Stimulated activated CD8-positive, alpha-beta memory T cell treated with anti-CD3 and anti-CD28 coated beads, Interleukin-15, amount 100 ng/mL, for 48 hours (primary cell): ENCODE data around the gene DEFB132.

Experiments
- DNase-seq, 2 donors: peaks; one replicate each; pipeline ENCODE4 v3.0.0-alpha.2; 2020; ENCODE audit warnings: low read depth in 2 of 2

The DEFB132 gene

DNA sequence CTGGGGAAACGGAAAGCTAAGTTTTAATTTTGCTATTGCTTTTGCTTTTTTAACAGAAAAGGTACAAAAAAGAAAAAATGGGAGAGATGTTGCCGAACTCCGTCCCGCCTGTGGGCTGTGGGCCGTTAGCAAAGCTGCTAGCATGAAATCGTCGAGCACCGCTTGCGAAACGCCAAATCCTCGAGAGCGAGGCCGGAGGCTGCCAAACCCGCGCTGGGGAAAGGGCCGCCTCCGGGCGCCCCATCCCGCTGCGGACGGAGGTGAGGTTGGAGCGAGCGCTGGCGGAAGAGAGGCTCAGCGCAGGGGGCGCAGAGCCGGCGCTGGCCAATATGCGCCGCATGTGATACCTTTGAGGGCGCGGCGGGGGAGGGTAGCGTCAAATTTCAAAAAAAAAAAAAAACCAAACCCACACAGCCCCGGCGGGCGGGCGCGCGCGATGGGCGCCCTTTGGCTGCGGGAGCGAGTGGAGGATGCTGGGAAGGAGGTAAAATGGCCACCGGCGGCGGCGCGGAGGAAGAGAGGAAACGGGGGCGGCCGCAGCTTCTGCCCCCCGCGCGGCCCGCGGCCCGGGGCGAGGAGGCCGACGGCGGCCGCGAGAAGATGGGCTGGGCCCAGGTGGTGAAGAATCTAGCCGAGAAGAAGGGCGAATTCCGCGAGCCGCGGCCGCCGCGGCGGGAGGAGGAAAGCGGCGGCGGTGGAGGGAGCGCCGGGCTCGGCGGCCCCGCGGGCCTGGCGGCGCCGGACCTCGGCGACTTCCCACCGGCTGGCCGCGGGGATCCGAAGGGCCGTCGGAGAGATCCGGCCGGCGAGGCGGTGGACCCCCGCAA lies 39.8 kb downstream of the DEFB132 start, which contains the start of gene ZCCHC3:
Gene ZCCHC3, plus strand, starts transcription at position 473 of the 827 bp plus-strand sequence. Its CDS starts 17 bp downstream, at position 490.
- peak; percentile 77 to 81 for DNase-seq

DNA sequence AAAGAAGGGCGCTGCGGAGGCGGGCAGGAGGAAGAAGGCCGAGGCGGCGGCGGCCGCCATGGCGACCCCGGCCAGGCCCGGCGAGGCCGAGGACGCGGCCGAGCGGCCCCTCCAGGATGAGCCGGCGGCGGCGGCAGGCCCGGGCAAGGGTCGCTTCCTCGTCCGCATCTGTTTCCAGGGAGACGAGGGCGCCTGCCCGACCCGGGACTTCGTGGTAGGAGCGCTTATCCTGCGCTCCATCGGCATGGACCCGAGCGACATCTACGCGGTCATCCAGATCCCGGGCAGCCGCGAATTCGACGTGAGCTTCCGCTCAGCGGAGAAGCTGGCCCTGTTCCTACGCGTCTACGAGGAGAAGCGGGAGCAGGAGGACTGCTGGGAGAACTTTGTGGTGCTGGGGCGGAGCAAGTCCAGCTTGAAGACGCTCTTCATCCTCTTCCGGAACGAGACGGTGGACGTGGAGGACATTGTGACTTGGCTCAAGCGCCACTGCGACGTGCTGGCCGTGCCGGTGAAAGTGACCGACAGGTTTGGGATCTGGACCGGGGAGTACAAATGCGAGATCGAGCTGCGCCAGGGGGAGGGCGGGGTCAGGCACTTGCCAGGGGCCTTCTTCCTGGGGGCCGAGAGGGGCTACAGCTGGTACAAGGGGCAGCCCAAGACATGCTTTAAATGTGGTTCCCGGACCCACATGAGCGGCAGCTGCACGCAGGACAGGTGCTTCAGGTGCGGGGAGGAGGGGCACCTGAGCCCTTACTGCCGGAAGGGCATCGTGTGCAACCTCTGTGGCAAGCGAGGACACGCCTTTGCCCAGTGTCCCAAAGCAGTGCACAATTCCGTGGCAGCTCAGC lies 40.6 kb downstream of the DEFB132 start:
- peak; percentile 30 to 41 for DNase-seq

DNA sequence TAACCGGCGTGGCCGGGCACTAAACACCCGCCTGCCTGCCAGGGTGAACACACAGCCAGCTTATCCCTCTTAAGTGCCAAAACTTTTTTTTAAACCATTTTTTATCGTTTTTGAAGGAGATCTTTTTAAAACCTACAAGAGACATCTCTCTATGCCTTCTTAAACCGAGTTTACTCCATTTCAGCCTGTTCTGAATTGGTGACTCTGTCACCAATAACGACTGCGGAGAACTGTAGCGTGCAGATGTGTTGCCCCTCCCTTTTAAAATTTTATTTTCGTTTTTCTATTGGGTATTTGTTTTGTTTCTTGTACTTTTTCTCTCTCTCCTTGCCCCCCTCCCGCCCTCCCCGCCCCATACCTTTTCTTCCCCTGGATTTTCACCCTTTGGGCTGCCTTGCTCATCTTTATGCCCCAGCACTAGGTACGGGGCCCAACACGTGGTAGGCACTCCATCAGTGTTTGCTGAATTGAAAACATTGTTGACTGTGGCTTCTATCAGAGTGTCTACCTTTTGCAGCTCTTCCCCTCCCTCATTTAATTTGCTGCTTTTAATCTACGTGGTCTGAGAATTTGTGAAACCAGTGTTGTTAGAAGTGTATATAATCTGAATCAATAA lies 41.4 kb downstream of the DEFB132 start:
- DNase-seq = no peak

DNA sequence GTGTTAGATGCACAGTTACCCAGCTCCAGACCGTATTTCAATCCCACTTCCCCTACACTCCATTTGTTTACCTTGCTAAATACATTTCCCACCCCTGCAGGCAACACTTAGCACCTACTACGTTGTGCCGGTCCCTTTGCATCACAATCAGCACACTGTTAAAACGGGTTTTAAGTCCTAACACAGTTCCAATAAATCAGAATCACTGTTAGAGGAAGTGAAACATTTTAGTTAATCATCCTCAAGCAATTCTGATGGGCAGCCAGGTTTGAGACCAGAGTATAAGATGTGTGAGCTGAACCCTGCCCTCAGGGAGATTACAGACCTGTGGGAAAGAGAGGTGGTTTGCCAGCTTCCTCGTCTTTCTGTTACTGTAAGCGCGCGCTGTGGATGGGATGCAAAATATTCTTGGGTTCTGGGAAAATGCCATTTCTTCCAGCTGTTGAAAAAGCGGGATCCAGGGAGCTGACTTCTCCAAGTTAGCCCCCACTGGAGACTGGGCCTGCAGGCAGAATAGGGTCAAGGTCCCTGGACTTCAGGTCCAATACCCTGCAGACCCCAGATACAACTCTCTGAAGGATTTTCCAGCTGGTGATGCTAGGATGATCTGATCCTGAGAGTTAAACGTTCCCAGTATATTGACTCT lies 42.9 kb downstream of the DEFB132 start:
- no peak for DNase-seq

DNA sequence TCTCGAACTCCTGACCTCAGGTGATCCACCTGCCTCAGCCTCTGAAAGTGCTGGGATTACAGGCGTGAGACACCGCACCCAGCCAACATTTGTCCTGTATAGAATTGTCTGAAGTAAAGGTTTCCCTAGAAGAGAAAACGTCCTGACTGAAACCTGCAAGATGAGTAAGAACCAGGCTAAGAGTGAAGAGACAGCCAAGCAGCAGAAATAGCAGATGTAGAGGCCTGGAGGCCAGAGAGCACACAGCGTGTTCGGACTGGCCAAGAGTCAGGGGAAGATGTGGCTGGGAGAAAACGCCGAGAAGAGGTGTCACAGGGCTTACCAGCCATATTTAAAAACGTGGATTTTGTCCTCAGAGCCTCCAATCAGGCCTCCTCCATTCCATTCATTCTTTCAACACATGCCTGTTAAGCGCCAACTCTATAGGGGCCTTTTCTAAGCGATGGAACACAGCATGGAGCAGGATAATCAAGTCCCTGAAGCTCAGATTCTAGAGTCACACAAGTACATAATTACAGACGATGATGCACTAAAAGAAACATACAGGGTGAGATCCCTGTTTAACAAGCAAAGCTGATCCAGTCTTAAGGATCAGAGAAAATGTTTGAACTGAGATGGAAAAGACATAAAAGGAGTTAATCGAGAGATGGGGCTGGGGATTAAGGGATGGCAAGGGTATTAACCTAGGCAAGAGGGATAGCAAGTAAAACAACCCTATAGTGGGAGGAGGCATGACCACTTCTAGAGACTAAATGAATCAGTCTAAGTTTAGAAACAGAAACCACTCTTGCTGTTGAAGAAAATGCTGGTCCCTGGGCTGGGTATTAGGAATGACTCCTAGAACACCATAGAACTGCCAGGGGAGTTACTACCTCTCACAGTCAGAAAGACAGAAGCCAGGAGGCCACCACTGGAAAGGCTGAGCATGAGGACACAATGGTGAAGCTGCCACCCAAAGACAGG lies 44.6 kb downstream of the DEFB132 start:
- DNase-seq = no peak

DNA sequence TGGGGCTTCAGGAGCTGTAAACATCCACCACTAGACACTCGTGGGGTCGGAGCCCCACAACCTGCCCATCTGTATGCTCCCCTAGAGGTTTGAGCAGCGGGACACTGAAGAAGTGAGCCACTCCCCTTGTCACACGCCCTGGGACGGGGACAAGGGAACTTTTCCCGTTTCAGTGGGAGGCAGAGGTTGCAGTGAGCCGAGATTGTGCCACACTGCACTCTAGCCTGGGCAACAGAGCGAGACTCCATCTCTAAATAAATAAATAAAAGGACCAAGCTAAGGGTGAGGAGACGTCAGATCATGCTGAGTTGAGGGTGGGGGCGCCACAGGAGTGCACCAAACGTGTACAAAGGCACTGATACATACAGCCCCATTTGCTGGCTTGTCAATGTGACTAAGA lies 48.2 kb downstream of the DEFB132 start:
- DNase-seq = no peak

DNA sequence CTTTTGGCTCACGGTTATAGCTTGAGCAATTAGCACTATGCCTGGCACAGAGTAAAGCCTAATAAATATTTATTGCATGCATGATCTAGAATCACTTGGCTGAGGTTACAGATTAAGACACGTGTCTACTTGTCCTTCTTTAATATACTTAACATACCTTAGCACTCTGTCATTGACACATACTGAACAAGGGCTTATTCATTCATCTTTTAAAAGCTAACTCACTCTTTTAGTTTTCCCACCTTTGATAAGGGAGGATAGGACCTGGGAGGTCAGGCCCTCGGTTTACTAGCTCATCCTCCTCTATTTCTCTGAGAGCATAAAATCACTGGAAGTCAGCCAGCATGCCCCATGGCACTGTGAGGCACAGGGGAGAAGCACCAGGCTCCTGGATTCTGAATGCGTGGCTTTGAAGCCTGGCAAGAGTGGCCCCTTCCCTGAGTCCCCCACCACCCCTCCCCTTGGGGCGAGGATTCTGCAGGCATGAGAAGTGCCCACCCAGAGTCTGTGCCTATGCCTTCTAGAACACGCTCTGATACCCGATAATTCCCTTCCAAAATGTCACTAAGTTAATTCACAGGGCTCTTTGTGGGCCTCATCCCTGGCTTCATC lies 51.0 kb downstream of the DEFB132 start:
- no peak for DNase-seq

DNA sequence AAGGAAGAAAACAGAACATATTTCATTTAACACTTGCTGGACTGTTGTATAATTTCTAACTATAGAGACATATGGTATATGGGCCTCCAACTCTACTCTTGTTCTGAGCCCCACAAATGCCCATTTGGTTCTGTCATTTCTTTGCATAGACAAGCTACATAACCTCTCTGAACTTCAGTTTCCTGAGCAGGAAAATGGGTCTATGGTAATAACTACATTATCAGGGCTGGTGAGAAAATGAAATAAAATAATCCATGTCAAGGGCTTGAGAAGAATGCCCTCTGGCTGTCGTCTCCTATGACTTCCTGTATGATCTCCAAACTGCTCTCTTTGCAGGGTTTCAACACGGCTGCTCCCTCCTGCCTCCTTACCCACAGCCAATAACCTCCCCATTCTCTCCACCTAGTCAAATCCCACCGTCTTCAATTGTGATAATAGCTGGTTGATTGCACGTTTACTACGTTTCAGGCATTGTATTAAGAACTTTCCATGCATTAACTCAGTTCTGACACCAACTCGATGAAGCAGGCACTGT lies 51.8 kb downstream of the DEFB132 start:
- DNase-seq = no peak

DNA sequence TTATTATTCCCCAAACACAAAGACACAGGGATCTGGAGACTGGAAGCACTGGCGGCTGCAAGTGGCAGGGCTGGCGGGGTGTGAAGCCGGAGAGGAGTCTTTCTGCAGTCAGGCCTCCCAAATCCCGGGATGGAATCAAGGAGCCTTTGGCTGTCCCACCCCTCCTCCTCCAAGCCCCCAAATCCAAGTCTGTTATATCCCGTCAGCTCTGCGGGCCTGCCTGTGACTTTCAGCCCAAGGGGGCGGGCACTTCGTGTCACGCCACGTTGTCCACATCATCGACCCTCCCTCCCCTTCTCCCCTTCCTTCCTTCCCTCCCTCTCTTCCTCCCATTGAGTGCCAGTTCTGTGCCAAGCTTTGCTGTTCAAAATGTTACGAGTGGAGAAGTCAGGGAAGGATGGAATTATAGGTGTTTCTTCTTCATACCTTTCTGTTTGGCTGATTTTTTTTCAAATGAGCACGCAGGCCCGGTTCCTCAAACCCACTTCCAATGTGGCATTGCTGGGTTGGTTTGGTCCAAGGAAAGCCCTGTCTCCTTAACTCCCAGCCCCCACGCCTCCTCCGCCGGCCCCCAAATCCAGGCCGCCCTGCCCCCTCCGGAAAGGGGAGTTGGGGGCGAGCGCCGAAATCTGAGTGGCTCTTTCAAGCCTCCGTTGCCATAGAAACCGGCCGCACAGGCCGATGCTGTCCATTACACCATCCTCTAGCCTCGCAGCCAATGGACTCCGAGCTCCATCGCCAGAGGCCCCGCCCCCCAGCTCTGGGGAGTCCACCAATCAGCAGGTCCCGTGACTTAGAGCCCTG lies 52.5 kb downstream of the DEFB132 start:
- DNase-seq = peak; percentile 76 to 86

DNA sequence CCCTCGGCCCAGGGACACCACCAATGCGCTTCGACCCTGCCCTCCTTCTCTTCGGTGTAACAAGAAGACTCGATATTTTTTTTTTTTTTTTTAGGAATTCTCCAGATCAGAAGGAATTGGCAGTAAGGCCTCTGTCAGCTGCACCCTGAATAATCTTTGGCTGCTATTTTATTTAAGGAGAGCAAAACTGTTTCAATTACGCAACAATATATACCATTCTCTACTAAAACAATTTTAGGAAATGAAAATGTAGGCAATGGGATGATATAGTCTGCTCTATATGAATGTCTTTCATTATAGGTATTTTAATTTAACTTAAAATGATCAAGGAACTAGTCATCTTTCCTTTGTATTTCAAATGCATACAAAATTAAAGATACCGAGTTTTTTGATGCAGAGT lies 53.1 kb downstream of the DEFB132 start:
- DNase-seq = no peak
